NCI-H1105 treated with DMSO at 0.1 percent for 48 hours (cell line): Measurements from ENCODE around the gene SIX3.

ENCODE experiments used
- DNase-seq: peaks from one replicate; lab custom pipeline; 2025; lab: John Stamatoyannopoulos, UW

SIX3 gene

DNA sequence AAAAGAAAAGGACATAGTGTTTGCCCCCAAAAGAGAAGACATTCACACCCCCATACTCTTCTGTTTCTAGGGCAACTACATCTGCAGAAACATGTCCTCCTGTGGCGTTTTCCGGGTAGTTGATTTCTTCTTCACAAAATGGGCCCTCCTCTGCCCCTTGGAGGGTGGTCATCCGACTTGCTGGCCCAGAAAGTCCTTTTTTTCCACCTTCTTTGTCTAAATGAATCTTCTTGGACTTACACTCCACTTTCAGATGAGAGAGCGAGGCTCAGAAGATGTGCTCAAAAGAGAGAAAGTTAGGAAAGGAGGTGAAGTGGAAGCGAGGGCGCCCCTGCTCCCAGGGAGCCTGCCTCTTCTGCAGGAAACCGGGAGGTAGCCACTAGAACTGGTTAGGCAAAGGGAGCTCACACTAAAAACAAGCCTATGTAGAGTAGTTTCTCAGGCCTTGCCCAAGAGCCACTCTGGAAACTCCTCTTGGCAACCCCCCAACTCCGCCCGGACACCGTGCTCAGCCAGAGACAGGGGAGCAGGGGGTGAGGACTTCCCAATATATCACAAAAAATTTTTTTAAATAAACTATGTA is 10.2 kb upstream of the SIX3 start:
- no peak for DNase-seq

DNA sequence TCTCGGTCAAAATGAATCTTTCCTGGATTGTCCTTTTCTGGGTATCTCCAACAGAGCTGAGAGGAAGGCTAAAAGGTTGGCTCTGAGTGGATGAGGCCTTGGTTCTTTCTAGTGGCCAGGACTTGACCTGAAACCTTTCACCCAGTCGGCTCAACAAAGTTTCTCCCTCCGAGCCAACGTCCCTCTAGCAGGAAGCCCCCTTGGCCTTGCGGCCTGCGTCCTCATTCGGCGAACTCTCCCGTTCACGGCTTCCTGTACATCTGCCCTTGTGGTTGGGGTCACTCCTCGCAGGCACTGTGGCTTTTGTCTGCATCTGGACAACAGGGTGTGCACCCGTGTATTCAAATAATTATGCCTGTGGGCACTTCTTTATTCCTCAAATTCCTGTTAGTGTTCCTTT is 9.4 kb upstream of the SIX3 start:
- DNase-seq, result no peak

DNA sequence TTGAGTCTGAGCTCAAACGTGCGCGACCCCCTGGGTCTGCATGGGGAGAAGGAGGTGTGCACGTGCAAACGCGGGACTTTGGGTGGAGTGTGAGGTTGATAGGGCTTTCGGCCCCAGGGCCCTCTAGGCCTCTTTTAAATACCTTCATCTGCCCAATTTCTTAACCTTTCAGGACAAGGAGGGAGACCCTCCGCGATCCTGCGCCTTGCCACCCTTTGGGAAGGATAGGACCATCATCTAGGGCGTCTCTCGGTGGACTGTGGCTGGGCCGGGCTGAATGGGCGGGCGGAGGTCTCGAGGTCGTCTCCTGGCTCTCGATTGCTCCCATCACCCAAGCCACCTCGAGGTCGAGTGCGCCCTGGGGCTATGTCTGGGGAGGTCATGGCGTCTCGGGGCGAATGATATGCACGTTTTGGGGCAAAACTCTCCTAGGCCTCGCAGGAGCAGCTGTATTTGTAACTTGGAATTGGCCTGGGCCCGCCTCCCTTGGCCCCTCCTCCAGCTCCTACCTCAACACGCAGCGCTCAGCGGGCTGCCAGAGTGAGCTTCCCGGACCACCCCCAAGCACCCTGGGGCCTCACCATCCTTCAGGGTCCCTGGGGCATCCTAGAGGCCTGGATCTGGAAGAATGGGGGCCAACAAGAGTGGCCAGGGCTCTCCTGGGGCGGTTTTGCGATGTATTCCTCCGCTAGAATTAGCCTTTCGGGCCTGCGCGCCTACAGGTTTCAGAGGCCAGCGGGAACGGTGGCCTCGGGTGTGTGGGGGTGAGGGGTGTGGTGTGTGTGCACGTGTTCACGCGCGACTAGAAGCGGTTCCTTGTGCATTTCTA is 8.7 kb upstream of the SIX3 start:
- DNase-seq, result no peak

DNA sequence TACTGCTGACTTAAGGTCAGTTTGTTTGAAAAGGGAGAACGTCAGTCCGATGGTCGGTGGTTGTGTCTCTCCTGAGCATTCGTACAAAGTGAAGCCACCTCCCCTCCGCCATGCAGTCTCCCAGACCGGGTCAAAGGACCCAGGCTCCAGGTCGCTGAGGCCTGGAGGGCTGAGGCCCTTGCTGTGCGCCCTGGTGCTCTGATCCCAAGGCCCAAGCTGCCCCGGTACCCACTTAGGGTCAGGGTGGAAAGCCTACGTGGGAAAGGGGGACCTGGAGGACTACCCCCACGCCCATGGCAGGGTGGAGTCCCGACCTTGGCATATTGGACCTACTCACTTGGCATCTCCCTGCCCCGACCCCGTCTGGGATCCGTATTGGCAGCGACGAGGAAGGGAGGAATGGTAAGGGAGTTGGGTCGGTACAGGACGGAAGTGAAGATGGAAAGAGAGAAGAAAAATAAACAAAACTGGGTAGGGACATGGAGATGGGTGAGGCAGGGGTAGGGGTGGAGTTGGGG is 8.0 kb upstream of the SIX3 start:
- DNase-seq, result no peak

DNA sequence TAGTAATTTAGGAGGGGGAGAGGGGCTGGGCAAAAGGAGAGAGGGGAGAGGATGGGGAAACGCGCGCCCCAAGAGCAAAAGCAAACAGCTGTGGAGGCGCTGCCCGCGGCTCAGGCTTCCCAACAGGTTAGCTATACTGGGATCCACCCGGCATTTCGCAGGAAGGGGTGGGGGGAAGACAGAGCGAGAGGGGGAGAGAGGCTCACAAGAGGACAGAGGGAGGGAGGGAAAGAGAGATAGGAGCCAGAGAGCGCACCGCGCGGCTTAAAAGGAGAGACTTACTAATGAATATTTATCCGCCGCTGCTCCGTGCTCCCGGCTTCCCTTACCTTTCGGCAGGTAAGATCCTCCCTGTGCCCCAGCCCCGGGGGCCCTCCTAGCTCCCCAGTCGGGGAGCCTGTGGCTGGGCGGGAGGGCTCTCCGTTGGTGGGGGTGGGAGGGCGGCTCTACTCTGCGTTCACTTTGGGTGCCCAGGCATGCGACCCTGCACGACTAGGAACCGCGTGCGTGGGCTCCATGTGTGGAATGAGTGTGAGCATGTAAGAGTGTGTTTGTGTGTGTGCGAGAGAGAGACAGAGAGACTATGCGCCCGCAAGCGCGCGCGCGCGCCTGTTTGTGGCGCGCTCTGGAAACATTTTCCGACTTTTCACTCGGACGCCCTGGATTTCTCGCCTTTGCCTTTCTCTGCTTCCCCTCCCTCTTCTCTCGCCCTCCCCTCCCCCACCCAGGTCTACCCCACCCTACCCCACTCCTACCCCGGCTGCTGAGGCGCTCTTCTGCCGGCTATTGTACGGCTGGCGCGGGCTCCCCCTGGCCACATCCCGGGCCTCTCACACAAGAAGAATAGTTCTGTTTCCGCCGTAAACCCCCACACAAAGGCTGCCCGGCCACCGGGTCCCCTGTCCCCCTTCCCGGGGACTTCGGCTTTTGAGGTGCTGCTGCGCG is 7.2 kb upstream of the SIX3 start:
- peak; percentile 35 for DNase-seq

DNA sequence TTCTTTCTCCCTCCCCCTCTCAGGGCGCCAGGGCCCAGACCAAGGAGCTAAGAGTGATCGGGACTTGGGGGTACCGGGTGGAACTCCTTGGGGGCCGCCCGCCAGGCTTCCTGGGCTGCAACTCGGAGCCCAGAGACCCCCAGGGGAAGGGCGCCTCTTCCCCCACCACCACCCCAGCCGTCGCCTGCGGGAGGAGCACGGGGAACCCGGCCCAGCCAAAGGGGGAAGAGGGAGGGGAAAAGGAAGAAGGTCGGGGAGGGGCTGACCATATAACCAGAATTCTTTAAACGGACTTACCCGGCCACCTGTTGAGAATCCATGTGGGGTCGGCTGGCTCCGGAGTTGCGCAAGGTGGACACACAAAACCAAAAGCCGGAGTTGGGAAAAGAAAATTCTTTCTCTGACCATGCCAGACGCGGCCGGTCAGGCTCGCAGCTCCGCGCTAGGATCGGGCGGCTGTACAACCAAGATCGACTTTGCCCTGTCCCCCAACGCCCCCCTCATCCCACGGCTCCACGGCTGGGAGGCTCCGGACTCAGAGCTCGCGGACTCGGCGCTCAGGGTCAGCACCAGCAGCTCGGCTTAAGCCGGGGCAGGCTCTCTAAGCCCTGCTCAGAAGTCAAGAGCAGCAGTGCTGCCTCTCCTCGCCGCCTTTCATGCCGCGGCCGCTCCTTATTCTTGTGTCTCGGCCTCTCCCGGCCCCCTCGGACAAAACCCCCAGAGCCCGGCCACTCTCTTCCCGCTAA is 6.3 kb upstream of the SIX3 start:
- DNase-seq, result no peak

DNA sequence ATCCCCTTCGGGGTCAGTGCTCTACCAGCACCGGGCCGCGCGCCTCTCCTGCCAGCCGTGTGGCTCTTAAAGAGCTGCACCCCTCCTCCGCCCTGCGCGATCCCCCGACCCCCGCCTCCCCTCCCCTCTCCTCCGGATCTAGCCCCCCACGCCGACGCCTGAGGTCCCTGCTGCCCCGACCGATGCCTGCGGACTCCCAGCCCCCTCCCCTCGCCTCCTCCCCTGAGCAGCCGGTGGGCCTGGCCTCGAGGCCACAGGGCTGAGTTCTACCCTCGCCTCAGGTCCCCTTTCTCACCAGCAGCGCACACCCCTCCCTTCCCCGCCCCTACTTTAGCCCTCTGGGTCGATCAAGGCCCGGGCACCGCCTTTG is 5.8 kb upstream of the SIX3 start:
- DNase-seq, result no peak

DNA sequence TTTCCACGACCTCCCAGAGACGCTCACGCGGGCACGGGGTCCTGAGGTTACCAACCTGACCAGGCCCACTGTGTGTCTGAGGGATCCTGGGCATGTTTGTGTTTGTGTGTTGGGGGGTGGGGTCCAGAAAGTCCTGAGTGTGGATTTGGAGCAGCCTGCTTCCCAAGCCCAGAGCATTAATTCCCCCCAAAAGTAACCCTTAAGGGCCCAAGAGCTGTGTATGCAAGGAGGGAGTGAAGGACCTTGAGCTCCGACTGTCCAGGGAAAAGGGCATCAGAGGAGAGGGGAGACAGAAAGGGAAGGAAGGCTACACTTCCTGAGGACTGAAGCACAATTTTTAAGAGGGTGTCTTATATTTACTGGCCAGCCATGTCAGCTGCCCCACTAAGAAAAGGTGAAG is 5.2 kb upstream of the SIX3 start:
- no peak for DNase-seq

DNA sequence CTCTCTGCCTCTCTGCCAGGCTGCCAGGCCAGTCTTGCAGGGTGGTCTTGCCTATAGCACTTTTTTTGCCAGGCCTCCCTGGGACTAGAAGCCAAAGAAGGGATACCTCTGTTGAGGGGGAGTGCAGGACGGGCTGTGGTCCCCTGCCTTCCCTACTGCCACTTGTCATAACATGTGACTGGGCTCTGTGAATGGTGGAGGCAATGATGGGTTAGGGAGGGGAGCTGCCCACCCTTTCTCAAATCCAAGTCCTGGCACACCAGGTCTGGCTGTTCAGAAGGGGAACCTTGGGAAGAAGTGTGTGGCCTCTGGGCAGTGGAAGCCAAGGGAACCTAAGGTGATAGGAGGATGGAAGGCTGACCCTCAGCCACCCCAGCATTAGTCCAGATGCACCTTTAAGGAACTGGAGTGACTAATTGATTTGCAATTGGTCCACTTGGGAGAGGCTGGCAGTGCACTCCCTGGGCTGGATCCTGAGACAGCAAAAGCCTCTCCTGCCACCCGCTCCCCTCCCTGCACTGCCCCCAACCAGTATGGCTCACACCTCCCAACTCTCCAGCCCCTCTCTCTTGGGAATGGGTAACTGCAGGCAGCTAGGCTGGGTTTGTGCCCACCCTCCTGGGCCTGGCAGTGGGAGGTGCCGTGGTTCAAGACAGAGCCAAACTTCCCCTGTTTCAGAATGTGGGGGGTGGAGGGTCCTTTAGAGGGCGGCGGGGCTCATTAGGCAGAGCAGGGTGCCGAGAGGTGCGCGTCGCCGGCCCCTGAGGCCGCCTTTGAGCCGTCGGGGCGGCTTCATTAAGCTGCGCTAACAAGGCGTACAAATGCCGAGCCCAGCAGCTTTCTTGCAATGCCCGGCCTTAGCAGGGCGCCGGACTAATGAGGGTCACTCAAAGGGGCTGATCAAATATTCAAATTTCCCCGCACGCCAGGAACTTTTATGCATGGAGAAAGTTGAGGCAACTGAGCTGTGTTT is 4.5 kb upstream of the SIX3 start:
- DNase-seq, result no peak

DNA sequence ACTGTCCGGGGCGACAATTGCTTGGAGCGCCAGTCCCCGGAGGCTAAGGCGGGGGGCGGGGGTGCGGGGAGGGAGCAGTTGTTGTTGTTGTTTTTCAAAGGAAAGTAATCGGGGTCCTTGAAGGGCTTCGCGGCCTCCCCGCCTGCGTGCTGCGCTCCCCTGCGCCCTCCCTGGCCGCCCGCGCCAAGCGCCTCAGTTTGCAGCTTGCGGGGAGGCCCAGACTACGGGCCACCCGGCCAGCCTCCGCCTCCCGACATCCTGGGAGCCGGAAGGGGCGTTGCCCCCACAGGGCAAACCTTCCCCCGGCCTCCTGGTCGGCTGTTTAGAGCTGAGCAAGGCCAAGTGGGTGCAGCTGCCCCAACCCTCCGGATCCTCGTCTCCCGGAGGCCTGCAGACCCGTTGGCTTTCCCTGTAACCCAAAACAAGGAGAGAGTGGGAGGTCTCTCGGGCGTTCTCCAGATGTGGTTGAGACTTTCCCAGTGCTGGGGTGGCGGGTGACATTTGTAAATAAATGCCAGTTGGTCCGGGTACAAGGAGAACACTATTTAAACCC is 3.7 kb upstream of the SIX3 start:
- no peak for DNase-seq

DNA sequence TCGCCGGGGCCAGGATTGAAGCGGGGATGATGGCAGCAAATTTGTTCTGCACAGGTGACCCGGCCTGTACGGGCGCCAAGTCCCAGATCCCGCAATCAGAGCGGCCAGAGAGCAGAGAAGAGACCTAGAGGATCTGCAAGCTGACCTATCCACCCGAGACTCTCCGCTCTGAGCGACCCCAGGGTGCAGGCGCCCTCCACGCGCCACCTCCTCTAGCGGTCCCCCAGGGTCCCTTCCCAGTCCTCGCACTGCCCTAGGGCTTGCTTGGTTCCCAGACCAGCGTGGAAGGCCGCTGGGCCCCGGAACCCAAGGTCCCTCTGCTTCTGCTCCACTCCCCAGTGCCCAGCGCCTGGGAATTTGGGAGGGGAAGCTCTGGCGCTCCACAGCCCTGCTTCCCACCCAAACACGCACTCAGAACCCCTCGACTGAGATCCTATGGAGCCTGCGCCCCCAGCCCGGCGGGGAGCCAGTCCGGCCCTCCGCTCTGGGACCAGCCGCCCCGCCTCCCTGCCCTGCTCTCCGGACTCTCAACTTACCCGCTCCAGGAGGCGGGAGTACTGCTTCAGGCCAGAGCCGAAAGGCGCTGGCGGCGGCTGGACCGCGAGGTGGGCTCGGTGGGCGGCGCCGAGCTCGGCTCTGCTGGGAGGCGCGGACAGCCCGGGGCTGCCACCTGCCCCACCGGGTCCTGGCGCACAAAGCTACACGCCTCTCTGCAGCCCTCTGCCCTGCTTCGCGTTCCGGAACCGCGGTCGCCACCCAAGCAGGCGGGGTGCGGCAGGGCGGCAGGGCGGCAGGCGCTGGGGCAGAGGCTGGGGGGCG is 3.0 kb upstream of the SIX3 start:
- no peak for DNase-seq

DNA sequence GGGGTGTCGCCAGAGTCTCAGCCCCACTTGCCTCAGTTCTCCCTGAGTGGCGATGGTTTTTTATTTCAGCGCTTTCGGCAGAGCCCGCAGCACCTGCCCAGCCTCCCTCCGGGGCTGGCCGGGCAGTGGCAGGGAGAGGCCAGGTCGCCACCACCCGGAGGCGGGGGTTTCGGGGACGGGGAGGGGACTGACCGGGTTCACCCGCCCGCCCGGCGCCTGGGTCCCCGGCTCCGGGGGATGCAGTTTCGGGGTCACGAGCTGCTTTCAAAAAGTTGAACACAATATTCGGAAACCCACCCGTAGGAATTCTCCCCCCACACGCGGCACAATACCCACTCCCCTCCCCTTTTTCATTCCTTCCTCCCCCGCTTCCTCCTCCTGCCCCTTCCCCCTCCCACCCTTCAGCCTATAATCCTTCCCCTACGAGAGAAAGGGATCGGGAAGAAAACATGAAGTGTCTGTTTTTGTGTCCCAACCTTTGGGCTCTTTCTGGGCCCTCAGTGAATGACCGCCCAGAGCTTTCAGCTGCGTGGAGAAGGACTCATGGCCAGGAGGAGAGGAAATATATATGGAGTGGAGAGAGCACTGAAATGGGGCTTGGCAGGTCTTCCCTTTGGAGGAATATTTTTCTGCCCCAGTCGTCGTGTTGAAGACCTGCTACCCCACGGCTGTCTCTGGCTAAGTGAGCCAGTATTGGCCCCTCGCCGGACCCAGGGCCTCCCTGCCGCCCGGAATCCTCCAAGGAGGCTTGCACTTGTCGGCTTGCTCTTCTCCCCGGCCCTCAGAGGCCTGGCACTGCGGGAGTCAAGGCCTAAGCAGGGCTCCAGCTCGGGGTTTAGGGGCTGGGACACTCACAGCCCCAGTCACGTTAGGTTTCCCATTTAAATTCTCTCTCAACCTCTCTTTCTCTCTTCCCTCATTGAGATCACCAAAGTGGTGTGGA is 2.1 kb upstream of the SIX3 start:
- DNase-seq, result no peak

DNA sequence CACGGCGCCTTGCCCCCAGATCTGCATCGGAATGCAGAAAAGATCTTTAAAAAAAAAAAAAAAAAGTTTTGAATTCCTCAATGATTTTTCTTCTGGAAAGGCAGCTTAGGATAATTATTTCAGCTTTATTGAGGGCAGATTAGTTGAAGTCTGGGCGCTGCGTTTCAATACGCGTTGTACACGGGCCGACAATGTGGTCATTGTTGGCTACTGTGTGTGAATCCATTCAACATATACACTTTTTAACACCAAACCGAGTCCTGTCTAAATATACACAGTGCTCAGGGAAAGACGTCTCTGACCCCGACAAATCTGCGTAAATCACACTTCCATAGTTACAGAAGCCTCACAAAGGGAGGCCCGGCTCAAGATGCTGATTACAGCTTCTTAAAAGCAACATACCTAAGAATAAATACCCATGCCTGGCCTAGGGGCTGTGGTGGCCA is 1.4 kb upstream of the SIX3 start:
- DNase-seq, result no peak

DNA sequence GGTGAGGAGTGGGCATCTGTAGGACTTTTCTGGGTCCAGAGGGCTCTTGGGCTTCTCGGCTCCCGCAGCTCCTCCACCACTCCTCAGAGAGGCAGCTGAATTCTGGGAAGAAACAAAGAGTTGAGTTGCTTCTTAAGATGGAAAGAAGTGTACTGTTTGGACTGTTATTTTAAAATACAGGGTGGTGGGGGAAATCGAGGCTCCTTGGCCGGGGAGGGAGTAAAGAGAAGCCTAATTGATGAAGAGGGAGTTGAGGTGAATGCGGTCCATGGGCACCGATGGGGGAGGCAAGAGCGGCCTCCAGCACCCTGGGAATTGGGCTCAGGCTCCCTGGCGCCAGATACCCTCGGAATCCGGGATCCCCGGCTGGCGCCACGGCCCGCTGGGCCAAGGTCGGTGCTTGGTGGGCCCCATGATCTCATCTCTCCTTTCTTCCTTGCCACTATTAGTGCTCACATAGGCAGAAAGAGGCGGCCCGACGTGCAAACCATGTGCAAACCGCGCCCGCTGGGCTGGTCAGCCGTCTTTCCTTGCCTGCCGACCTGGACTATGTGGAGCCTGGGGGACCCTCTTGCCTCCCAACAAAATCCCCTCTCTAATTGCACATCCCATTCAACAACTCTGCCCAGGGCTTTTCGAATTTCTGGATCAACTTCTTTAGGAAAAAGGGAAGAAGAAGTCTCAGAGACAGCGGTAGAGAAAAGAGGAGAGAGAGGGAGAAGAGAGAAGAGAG is 604 bp upstream of the SIX3 start:
- DNase-seq, result no peak

DNA sequence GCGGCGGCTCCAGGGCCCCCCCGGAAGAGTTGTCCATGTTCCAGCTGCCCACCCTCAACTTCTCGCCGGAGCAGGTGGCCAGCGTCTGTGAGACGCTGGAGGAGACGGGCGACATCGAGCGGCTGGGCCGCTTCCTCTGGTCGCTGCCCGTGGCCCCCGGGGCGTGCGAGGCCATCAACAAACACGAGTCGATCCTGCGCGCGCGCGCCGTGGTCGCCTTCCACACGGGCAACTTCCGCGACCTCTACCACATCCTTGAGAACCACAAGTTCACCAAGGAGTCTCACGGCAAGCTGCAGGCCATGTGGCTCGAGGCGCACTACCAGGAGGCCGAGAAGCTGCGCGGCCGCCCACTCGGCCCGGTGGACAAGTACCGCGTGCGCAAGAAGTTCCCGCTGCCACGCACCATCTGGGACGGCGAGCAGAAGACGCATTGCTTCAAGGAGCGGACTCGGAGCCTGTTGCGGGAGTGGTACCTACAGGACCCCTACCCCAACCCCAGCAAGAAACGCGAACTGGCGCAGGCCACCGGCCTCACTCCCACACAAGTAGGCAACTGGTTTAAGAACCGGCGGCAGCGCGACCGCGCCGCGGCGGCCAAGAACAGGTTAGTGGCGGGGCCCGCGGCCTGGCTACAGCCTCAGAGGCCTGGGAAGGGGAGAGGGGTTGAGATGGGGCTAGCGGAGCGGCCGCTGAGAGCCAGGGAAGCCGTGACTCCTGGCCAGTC is 965 bp downstream of the SIX3 start:
- DNase-seq, result no peak

DNA sequence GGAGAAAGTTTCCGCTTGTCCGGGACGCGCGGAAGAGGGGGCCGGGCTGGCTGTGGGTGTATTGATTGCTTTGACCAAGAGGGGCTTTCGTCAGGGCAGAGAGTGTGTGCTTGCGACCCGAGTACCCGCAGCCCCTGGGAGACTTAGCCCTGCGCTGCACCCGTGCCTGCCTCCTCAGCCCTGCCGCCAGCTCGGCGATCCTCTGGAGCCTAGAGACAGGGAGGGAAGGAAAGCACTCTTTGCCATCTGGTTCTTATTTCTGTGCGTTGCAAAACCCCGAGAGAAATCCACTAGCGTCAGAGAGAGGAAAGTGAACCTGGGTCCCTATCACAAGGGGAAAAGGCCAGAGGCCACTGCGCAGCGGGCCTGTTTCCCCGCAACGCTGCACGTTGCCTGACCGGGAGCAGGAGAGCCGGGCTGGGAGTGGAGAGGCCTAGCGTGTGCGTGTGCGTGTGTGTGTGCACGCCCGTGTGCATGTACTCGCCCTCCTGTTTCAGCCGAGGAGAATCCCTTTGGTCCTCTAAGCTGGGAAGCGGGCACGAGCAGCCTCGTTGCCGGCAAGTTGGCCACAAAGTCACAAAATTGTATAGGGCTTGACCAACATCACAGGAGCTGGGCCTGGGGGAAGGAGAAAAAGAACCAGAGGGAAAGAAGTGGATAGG is 1.7 kb downstream of the SIX3 start:
- DNase-seq, result no peak
